Psoas muscle (tissue), 8 donors: ENCODE data around the gene CCDC88C. TPM values are rescaled to one million over a fixed set of nuclear protein-coding genes. Genes with fewer than 3 reads are reported as not detected.

Source experiments
- ATAC-seq, 4 donors: fragments of 200-7000 bp; cut with Tn5 transposase; one replicate each; pipeline ENCODE4 v1.9.1; 2020; ENCODE audit warnings: moderate library complexity in 3 of 4, mild to moderate bottlenecking in 2 of 4
- DNase-seq, 2 donors: peaks; one replicate each; pipeline ENCODE4 v3.0.0-alpha.2; 2020
- H3K27ac ChIP-seq: fragments of 200-600 bp; one replicate; pipeline ENCODE4 v1.8.0; 2022
- H3K27me3 ChIP-seq, 3 donors: fragments of 200-600 bp in 1 of 3; one replicate each; pipeline versions ENCODE4 v1.6.1 to v1.8.0; 2013 to 2022; ENCODE audit warnings: low read length in 2 of 3, mild to moderate bottlenecking in 2 of 3, moderate library complexity in 1 of 3; ENCODE audit not compliant: insufficient read depth in 3 of 3
- H3K36me3 ChIP-seq, 2 donors: fragments of 200-600 bp in 1 of 2; one replicate each; pipeline versions ENCODE4 v1.6.1 to v1.8.0; 2013 to 2022; ENCODE audit warnings: low read depth in 1 of 2, mild to moderate bottlenecking in 1 of 2, moderate library complexity in 1 of 2; ENCODE audit not compliant: insufficient read depth in 1 of 2
- H3K4me1 ChIP-seq: fragments of 200-600 bp; one replicate; pipeline ENCODE4 v1.8.0; 2022
- H3K4me3 ChIP-seq: fragments of 200-600 bp; one replicate; pipeline ENCODE4 v1.8.0; 2022; ENCODE audit warnings: mild to moderate bottlenecking
- H3K9me3 ChIP-seq: fragments of 200-600 bp; one replicate; pipeline ENCODE4 v1.8.0; 2022
- WGBS, 3 donors: extraction: QIAGEN DNeasy Blood & Tissue Kit; methylation state at CpG; one replicate each; pipeline versions ENCODE4 v1.1.6 to v1.1.7; 2013; 5-methylcytosine and 5-hydroxymethylcytosine counted together
- intact Hi-C, 2 donors: fragments of 100-400 bp; cut with DNase I; formaldehyde crosslinking; loops; one replicate each; pipeline versions ENCODE4 v1.11.0 to v1.14.2; 2022
- polyA plus RNA-seq, 3 donors: library from polyadenylated mRNA; stranded (reverse); fragments of 200-250 nt; gene quantifications; one replicate each; pipeline ENCODE4 v1.2.3, GENCODE V29; 2013
- total RNA-seq, 4 donors: library from RNA; stranded (reverse); fragmentation: NEBNext Ultra II Directional in 2 of 4; extraction: Animal tissue kit (Norgen Biotek cat#: 25700) in 2 of 4; gene quantifications; one replicate each; pipeline versions ENCODE4 v1.2.1 to v1.2.4, GENCODE V29; 2021 to 2023
- TF ChIP-seq, protein P1 (sequence below): fragments of 200-600 bp; IDR thresholded peaks from one replicate; pipeline ENCODE4 v1.8.0; 2022; ENCODE audit warnings: antibody characterized with exemption
- donor health status: healthy with polysubstance abuse.
- donor health status: DM: no; HTN: no; CAD: no; lungs with moderate emphysema.
- donor health status: Bipolar disorder and iron deficiency.
- donor health status: healthy.
- donor health status: DM: yes; HTN: yes; CAD: no.
- donor health status: DM: no; HTN: no; CAD: no.
- donor health status: DM: no; HTN: no; CAD: no.
- donor health status: DM: yes; HTN: yes; CAD: no.

The CCDC88C gene
- total and polyA plus RNA-seq, 7 donors = 0.49 to 3.9 (median 2.4) TPM

DNA sequence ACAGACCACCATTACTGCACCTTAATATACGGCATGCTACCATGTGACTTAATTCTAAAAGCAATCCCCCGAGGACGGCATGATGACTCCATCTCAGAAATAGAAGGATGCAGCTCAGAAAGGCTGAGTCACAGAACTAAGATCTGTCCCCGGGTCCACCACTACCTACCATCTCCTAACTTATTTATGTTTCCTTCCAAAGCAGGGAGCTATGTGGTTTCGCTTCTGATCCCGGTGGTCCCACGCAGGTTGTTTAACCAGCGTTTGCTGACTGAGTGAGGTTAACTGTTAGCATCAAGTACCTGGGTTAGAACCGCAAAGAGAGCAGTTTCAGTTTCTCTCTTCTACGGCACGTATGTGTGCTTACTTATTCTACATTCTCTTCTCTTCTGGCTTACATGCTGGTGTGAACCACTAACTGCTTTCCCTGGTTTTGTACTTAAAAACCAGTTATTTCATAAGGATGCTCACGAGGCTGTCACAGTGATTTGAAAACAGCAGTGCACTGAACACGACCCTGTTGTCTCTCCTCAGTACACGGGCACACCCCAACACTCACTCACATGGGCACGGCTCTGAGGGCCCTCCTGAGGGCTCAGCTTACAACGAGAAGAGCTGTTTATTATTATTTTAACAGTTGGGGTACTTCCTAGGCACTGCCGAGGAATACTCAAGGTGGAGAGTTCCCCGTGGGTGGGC is 66.7 kb downstream of the CCDC88C start:
- Histone ChIP-seq H3K4me1 (no peaks in the 10 kb centered on the region), H3K9me3 (no peaks in the 10 kb centered on the region), H3K27me3 (no peaks in the 10 kb centered on the region), H3K27ac (no peak overlapping the region), H3K36me3 (no peaks in the 10 kb centered on the region), H3K4me3 (no peak overlapping the region)
- ATAC-seq (no peak), DNase-seq (no peak)
- TF ChIP-seq, protein P1, sequence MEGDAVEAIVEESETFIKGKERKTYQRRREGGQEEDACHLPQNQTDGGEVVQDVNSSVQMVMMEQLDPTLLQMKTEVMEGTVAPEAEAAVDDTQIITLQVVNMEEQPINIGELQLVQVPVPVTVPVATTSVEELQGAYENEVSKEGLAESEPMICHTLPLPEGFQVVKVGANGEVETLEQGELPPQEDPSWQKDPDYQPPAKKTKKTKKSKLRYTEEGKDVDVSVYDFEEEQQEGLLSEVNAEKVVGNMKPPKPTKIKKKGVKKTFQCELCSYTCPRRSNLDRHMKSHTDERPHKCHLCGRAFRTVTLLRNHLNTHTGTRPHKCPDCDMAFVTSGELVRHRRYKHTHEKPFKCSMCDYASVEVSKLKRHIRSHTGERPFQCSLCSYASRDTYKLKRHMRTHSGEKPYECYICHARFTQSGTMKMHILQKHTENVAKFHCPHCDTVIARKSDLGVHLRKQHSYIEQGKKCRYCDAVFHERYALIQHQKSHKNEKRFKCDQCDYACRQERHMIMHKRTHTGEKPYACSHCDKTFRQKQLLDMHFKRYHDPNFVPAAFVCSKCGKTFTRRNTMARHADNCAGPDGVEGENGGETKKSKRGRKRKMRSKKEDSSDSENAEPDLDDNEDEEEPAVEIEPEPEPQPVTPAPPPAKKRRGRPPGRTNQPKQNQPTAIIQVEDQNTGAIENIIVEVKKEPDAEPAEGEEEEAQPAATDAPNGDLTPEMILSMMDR = no peak
- WGBS, 3 donors = 71 to 82% (median 79%) methylated on average over 18 of the region's 18 CpGs
- intact Hi-C loops = no loop called here

DNA sequence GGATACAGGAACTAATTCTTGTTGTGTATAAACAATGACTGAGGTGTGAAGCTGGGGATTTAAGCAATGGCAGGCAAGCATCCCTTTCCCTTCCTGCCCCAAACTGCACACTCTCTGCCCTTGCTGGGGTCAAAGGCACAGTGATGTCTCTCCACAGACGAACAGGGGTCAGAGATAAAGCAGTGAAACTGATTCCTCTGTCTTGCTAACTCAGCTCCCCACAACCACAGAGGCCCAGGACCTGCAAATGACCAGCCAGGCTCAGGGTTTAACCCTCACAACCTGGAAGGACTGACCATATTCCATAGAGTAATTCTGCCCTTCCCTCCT is 67.2 kb downstream of the CCDC88C start:
- intact Hi-C loops = no loop called here
- H3K36me3 ChIP-seq = no peaks in the 10 kb centered on the region
- WGBS, 3 donors = 82 to 100% (median 83%) methylated on average over 1 of the region's 1 CpG
- H3K27me3 ChIP-seq = no peaks in the 10 kb centered on the region
- H3K4me3 ChIP-seq = no peak overlapping the region
- no peaks in the 10 kb centered on the region for H3K4me1 ChIP-seq
- no peak for ATAC-seq
- H3K9me3 ChIP-seq = no peaks in the 10 kb centered on the region
- no peak for DNase-seq
- no peak overlapping the region for H3K27ac ChIP-seq
- TF ChIP-seq, protein P1 = no peak

DNA sequence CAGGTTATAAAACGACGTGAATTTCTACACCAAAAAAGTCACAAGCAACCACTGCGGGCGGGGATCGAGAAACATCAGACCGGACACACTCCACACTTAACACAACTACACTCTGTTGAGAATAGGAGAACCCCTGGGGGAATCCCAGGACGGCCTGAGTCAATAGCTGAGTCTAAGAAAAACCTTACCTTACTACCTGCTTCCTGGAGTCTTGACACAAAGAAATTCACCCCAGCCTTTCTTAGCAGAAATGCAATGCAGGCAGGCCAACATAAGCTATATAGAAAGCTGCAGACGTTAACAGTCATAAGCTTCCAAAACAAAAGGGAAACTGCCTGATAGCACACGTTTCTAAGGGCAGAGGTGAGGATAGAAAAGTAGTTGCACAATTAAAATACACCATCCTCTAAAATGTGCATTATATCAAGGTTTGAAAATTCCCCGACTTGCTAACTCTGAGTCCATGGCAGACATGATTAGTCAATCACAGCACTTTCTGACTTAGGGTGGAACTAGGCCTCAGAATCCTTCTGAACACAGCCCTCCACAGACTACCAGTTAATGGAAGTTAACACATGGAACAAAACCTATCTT is 68.0 kb downstream of the CCDC88C start:
- DNase-seq (no peak), ATAC-seq (no peak)
- Histone ChIP-seq H3K27me3 (no peaks in the 10 kb centered on the region), H3K4me1 (no peaks in the 10 kb centered on the region), H3K36me3 (no peaks in the 10 kb centered on the region), H3K4me3 (no peak overlapping the region), H3K9me3 (no peaks in the 10 kb centered on the region), H3K27ac (no peak overlapping the region)
- TF ChIP-seq, protein P1 = no peak
- 84 to 90% (median 89%) methylated on average over 10 of the region's 10 CpGs for WGBS, 3 donors
- intact Hi-C loops = no loop called here

DNA sequence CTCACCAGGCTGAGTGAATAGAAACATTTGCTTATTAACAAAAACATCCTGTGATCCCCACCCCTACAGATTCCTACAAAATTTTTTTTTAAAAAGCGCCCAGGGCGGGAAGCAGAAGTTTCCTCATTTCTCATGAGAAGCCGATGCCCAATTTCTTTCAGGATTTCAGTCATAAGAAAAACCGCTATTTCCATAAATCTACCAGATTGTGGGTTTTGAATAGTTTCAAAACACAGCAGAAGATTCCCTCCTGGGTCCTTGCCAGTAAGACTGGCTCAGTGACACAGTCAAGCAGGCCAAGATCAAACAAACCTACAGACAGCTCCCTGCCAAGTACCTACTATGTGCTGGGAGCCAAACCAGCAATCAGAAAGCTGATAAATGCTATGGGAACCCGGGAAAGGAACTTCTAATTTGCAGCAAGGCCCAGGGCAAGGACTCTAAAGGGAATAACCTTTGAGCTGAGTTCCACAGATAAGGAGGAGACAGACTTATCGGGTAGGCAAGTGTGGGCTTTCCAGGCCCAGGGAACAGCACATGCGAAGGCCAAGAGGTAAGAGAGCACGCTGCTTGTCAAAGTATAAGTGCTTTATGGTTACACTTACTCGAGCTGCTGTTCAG is 68.7 kb downstream of the CCDC88C start:
- DNase-seq = no peak
- 76 to 78% (median 78%) methylated on average over 9 of the region's 9 CpGs for WGBS, 3 donors

More for the DNA sequence above, 68.7 kb downstream of the CCDC88C start:
- no peak overlapping the region for H3K27ac ChIP-seq
- no peaks in the 10 kb centered on the region for H3K36me3 ChIP-seq
- no peaks in the 10 kb centered on the region for H3K4me1 ChIP-seq
- ATAC-seq = no peak
- TF ChIP-seq, protein P1 = no peak
- H3K27me3 ChIP-seq = no peaks in the 10 kb centered on the region
- no peaks in the 10 kb centered on the region for H3K9me3 ChIP-seq
- intact Hi-C loops = no loop called here
- H3K4me3 ChIP-seq = no peak overlapping the region
